ENCODE measurements around the gene GRAMD2B.

Gene GRAMD2B

GRCh38 chr5:126543660-126544059 lies 120.5 kb downstream of the GRAMD2B start:
- no peak for DNase-seq (ENCODE audit: low spot score)
